Tibial nerve (tissue), 4 donors: Measurements from ENCODE around the gene PIK3AP1.

ENCODE experiments used
- EP300 ChIP-seq, 2 donors: sonication (generic); formaldehyde crosslinking; IDR thresholded peaks; one replicate each; pipeline ENCODE4 v1.6.1; 2017; ENCODE audit warnings: antibody characterized with exemption in 2 of 2, mild to moderate bottlenecking in 1 of 2
- POLR2A ChIP-seq, 2 donors: fragments of 450-650 bp; IDR thresholded peaks; one replicate each; pipeline ENCODE4 v1.6.1; 2017; ENCODE audit warnings: antibody characterized with exemption in 2 of 2, mild to moderate bottlenecking in 2 of 2, moderate library complexity in 2 of 2
- TF ChIP-seq, protein P1 (sequence below), 5 experiments: fragments of 200-600 bp in 3 of 5; fragments of 450-650 bp in 2 of 5; sonication (generic) in 3 of 5; IDR thresholded peaks; one replicate each; pipeline ENCODE4 v1.5.1; 2016 to 2019; ENCODE audit warnings: antibody characterized with exemption in 5 of 5, mild to moderate bottlenecking in 3 of 5, moderate library complexity in 2 of 5

DNA sequence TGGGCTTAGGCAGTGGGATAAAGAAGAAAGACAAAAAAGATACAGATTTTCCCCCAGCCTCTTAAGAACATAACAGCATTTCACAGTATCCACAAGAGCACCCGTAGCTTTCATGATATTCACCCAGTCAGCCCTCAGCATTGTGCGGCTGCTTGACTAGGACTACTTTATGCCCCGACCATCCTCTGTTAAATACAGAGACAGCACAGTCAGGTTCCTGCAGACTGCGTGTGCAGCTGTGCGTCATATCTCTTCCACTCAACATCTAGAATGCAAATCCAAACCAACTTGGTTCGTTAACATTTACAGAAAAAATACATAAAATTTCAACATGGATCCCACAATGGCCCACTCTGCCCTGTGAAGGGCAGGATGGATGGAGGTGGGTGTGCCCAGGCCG lies 33.8 kb downstream of the PIK3AP1 start:
- TF ChIP-seq, protein P1, sequence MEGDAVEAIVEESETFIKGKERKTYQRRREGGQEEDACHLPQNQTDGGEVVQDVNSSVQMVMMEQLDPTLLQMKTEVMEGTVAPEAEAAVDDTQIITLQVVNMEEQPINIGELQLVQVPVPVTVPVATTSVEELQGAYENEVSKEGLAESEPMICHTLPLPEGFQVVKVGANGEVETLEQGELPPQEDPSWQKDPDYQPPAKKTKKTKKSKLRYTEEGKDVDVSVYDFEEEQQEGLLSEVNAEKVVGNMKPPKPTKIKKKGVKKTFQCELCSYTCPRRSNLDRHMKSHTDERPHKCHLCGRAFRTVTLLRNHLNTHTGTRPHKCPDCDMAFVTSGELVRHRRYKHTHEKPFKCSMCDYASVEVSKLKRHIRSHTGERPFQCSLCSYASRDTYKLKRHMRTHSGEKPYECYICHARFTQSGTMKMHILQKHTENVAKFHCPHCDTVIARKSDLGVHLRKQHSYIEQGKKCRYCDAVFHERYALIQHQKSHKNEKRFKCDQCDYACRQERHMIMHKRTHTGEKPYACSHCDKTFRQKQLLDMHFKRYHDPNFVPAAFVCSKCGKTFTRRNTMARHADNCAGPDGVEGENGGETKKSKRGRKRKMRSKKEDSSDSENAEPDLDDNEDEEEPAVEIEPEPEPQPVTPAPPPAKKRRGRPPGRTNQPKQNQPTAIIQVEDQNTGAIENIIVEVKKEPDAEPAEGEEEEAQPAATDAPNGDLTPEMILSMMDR (IDR thresholded peaks at IDR 0.05) = no peak
- TF ChIP-seq POLR2A (IDR thresholded peaks at IDR 0.05) = no peak
- TF ChIP-seq EP300 (IDR thresholded peaks at IDR 0.05) = no peak
